Nucleus accumbens (tissue), 56 donors: ENCODE results near the gene VAMP2.

Source experiments
- DNase-seq, 56 donors: peaks; one replicate each; lab custom pipeline; 2025; lab: John Stamatoyannopoulos, UW

Gene VAMP2

DNA sequence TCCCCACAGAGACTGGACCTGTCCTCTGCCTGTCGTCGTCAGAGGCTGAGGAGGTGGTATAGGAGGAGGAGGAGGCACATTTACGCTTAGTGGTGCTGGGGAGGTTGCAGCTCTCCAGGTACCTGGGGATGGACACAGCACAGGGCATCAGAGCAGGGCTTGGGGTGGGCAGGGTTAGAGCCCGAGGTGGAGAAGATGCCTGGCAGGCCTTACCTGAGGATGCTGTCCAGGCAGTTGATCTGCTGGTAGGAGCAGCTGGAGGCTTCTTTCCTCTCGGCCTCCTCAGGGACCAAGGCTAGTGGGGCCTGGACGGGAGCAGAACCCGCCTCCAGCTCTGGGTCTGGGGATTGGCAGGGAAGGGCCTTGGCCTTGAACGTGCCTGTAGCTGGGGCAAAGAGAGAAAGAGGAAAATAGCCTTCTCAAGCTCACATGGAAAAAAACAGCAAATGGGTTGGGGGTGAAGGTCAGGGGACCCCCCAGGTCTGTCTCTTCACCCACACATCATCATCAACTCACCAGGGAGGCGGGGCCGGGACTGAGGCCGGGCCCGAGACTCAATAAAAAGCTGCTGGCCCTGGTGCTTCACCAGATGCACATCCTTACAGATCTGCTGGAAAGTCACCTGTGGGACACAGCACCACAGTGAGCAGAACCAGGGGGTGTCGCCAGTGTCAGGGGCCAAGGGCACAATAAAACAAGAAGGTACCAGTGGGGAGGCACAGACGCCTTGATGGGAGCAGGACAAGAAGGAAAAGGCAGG is 16.2 kb downstream of the VAMP2 start:
- DNase-seq: no peak

DNA sequence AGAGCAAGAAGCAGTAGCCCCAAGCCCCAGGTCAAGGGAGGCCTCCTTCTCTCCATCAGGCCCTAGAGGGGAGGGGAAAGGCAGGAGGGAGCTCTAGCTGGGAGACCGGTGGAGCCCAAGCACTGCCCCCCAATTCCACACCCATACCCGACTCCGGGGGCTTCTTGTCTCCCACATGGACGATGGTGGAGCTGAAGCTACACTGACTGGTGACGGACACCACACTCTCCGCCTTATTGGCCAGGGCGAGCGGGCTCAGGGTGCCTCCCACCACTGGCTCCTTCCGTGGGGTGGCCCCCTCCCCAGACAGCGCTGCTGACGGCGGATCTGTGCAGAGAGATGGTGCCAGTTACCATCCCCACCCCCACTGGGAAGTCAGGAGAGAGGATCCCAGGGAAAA is 16.9 kb downstream of the VAMP2 start:
- DNase-seq: no peak

DNA sequence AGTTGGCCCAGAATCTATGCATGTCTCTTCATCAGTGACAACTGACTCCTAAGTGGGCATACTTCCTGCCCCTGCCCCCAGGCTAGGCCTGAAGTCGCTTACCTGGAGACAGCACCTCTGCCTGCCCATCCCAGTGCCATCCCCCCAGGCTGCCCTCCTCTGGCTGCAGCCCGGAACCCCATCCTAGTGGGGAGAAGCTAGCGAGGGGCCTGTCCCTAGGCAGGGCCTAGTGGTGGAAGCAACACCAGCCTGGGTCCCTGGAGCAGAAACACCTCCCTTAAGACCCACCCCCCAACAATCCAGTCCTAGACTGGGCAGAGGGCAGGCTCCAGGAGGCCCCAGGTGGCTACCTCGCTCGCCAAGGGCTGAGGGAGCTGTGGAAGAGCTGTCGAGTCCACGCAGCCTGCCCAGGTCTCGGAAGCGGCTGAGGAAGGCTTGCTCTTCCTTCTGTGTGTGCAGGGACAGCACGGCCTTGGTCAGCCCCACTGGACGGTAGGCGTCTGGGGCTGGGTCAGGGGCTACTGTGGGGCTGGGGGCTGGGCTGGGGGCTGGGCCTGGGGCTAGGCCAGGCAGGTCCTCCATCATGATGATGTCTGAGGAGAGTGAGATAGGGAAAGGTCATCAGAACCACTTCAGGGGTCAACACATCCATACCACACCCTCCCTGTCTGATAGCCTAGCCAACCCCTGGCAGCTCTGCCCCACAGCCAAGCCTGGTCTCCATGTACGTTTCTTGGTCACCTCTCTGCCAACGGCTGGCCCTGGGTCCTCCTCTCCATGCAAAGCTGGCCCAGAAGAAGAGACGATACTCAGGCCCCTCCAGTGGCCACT is 18.1 kb downstream of the VAMP2 start:
- DNase-seq: no peak

GRCh38 chr17:8143581-8144400 is 19.0 kb downstream of the VAMP2 start:
- no peak for DNase-seq

DNA sequence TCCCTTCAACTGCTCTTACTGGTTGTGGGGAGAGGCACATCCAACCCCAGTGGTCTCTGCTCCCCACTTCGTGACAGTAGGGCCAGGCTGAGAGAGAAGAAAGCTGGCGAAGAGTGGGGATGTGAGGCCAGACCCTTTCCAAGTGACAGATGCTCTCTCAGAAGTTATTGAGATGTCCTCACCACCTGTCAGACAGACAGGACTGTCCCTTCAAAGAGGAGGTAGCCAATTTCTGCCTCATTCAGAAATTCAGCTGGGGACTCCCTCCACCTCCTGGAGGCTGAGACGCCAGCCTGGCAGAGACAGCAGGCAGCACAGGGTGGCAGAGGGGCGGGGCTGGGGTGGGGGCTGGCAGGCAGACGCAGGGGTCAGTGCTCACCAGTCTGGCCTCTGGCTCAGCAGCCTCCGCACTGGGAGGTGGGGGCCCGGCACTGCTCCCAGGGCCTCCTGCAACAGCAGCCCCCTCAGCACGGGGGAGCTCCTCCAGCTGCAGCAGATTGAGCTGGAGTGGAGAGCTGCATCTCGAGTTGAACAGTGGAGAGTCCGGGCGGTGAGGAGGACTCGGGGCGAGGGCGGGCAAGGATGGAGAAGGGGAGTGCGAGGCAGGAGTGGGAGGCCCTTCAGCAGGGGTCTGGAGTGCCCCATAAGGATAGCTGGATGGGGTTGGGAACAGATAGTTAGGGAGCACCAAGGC is 19.7 kb downstream of the VAMP2 start:
- no peak for DNase-seq

DNA sequence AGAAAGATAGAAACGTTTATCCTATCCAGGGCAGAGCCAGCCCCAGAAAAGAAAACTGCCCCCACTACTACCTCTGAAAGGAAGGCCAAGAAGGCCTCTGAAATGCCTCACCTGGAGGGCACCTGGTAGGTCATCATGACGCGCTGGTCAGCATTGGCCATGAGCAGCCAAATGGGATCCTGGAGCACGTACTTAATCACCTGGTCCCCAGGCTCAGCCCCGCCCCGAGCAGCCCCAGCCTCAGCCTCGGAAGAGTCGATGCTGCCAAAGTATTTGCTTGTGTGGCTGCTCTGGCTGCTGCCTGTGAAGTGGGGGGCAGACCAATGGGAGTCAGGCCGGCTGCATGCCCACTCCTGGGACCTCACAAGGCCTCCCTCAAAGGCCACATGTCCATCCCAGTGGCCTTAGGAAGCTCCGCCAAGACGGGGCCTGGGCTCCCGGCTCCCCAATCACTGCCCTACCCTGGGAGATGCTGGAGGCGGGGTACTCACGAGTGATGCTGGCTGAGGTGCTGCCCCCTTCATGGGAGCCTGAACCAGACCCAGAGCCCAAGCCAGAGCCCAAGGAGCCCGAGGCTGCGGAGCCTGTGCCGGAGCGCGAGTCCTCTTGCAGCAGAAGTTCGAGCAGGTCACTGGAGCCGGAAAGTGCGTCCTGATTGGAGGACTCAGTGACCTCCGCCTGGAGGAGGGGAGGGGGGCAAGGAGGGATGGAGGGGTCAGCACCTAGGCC is 20.4 kb downstream of the VAMP2 start:
- no peak for DNase-seq

DNA sequence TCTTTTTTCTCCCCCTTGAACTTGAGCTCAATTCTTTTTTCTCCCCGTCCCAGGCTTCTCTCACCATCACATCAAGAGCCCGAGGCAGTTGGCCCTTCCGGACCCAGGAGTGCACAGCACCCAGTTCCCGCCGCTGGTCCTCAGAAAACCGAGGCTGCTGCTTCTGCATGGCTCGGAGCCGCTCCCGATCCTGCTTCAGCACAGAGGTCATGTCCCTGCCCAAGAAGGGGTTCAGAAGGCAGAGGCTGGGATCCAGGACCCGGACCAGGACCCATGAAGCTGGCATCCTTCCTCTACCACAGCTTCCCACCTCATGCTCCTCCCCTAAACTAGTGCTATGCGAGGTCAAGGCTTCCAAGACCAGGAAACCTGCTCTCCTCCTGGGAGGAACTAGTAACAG is 21.0 kb downstream of the VAMP2 start:
- DNase-seq: no peak

GRCh38 chr17:8141045-8141444 is 21.7 kb downstream of the VAMP2 start:
- no peak for DNase-seq

DNA sequence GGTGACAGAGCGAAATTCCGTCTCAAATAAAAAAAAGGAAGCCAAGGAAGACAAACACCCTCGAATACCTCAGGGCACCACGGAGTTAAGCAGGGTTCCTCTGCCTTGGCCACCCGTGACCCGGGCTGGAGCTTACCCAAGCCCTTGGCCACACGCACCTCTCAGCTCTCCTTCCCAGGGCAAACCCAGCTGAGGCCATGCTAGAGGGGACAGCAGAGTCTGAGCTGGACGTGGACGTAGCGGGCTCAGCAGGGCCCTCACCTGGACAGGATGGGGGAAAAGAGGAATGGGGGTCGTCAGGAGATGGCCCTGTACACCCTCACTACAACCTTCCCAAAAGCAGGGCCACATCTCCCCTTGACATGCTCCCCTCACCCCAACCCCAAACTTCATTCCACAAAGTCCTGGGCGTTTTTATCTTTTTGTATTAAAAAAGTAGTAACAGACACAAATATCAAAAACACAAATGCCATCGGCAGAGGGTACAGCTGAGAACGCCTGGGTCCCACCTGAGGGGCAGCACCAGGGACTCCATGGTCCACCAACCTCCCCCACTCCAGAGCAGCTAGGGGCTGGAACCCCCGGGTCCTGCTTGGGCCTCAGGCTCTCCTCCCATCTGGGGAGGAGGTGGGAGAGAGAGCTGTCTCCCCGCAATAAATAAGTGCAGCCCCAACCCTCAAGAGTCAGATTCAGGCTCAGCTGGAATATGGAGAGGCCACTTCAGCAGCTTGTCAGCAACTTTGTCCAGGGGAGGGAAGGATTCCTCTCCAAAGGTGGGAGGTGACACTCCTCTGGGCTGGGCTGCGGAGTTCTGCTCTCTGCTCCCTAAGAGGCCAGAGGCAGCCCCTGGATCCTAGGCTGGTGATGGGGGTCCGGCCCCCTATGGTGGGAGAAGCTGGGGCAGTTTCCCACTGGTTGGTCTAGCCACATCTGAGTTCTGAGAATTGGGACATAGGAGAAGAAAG is 22.4 kb downstream of the VAMP2 start:
- no peak for DNase-seq

DNA sequence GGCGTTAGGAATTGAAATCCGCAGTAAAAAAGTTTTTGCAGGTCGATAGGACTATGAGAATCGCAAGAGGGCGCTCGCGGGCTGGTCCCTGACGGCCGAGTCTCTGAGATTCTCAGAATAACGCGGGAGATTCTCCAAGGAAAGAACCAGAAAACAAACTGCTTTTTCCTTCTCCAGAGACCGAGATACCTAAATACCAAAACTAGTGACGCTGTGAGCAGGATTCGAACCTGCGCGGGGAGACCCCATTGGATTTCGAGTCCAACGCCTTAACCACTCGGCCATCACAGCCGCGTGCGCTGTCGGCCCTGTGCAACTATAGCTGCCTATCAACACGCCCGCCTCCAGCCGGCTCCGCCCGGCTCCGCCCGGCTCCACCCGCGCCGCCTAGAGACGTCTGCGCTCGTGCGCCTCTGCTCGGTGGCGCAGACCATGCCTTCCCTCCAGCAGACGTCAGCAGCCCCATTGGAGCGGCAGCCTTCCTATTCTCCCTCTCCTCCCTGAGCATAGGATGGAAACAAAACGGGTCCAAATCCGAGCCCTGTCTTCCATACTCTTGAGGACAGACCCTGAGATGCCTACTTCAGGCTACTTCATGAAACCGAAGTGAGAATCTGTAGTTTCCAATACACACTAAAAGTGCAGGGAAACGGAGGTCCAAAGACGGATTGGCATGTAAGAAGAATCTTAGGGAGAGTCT is 23.9 kb downstream of the VAMP2 start:
- peak in 55 of 56 donors; percentile 55 to 98 (median 89) for DNase-seq

DNA sequence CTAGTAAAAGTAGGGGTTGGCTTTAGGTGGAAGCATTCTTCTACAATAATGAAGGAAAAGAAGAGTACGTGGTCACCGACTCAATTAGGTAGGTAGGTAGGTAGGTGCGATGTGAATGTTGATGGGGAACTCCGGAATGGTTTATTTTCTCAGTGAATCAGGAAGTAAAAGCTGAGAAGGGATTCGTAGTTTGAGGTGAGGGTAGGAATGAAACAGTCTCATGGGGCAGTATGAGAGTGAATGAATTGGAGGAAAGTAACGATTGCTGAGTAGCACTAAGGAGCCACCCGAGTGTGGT is 24.4 kb downstream of the VAMP2 start:
- DNase-seq: no peak

DNA sequence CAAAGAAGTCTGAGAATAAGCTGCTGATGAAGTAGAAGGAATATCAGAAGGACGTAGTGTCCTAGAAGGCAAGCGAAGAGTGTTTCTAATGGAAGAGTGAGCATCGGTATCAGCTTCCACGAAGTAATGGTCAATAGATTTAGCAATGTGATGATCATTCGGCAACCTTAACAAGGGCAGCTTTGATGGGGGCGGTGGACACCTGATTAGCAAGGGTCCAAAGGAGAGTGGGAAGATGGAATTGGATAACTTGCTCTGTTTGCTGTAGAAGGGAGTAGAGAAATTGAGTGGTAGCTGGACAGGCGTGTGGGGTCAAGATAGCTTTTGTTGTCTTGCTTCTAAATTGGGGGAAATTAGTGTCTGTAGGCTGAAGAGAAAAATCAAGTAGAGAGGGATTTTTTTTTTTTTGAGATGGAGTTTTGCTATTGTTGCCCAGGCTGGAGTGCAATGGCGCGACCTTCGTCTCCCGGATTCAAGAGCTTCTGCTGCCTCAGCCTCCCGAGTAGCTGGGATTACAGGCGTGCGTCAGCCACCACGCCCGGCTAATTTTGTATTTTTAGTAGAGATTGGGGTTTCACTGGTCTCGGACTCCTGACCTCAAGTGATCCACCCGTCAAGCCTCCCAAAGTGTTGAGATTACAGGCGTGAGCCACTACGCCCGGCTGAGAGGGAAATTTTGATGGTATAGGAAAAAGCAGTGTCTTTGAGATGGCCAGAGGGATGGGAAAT is 24.9 kb downstream of the VAMP2 start:
- no peak for DNase-seq

DNA sequence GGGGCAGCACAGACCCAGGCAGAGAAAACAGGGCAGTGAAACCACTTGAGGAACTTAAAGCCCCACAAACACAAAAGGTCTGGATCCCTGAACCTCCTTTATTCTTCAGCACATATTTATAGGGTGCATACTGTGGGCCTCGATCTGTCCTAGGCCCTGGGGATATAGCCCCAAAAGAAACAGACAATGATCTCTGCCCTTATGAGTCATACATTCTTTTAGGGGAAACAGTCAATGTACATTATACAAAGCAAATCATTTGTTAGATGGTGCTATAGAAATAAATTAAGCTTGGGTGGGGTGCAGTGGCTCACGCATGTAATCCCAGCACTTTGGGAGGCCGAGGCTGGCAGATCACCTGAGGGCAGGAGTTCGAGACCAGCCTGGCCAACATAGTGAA is 28.8 kb downstream of the VAMP2 start:
- DNase-seq: no peak

DNA sequence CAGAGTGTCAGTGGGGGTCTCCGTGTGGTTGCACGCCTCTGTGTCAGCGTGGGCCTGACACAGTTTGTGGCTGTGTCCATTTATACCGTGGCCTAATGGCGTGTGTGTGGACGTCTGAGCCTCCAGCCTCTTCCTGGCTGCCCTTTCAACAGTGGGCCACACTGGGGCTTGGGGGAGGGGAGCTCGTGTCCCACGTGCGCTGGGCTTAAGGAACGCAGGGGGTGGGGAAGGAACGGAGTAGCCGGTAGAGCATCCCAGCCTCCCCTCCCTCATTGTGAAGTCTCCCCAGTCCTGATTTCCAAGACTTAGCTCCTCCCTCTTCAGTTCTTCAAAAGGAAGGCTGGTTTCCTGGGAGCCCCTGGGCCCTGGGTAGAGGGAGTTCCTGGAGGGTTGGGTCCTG is 29.3 kb downstream of the VAMP2 start:
- DNase-seq: no peak

- DNase-seq: no peak
These were observed 30.8 kb downstream of the VAMP2 start for GRCh38 chr17:8131844-8132441.

- no peak for DNase-seq
These were observed 34.5 kb downstream of the VAMP2 start for GRCh38 chr17:8128125-8128784.
